A673 (cell line): ENCODE results near the gene CDIP1.

ENCODE experiments used
- EZH2 ChIP-seq: fragments of 200-600 bp; sonication (generic); IDR thresholded peaks from 2 replicates; pipeline ENCODE4 v1.6.1; 2017; ENCODE audit warnings: borderline replicate concordance, low read depth, mild to moderate bottlenecking, mixed read lengths, antibody characterized with exemption, low read length; ENCODE audit not compliant: poor library complexity, severe bottlenecking
- TF ChIP-seq, protein P1 (sequence below): fragments of 300-800, 200-600 bp; sonication (generic); conservative IDR thresholded peaks from 2 replicates; pipeline ENCODE4 v1.5.1; 2017; ENCODE audit warnings: low read depth, mild to moderate bottlenecking, antibody characterized with exemption, low read length, moderate library complexity, mixed read lengths

DNA sequence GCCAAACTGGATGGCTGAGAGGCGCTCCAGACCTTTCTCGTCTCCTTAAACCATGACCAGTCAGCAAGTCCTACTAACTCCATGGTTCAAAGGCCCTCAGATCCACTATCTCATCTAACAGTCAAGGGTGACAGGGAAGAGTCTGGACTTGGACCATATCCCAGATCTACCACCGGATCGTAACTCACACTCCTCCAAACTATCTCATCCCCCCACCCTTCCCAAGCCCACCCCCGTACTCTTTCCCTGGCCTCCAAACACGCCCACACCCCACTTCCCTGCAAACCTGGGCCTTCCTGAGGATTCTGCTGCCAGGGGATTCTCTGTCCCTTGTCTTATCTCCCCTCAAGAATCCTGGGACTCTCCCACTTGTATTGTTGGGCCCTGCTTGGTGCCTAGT, 5.1 kb downstream of the CDIP1 start:
- TF ChIP-seq, protein P1, sequence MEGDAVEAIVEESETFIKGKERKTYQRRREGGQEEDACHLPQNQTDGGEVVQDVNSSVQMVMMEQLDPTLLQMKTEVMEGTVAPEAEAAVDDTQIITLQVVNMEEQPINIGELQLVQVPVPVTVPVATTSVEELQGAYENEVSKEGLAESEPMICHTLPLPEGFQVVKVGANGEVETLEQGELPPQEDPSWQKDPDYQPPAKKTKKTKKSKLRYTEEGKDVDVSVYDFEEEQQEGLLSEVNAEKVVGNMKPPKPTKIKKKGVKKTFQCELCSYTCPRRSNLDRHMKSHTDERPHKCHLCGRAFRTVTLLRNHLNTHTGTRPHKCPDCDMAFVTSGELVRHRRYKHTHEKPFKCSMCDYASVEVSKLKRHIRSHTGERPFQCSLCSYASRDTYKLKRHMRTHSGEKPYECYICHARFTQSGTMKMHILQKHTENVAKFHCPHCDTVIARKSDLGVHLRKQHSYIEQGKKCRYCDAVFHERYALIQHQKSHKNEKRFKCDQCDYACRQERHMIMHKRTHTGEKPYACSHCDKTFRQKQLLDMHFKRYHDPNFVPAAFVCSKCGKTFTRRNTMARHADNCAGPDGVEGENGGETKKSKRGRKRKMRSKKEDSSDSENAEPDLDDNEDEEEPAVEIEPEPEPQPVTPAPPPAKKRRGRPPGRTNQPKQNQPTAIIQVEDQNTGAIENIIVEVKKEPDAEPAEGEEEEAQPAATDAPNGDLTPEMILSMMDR = no peak
- no peak for TF ChIP-seq EZH2
